ENCODE measurements around the gene CASZ1.

CASZ1 gene

DNA sequence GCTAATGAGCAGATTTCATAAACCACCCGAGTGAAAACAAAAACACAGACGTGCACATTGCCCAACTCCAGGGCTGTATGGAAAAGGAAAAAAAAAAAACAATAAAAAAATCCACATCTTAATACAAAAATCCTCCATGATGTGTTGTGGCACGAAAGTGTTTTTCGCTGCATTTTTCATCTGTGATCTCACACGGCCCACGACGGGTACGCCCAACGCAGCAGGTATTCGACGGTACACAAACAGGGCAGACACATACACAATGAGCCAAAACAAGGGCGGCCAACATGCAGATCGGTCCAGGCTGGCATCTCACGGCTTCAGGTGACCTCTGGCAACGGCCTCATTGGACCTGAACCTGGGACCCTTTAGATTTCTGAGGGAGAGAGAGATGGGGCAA lies 31.1 kb downstream of the CASZ1 start:
- Histone ChIP-seq H3K9me3 (ENCODE audit: control insufficient read depth, insufficient read depth, low read length) (no peaks in the 10 kb centered on the region), H3K9ac (ENCODE audit: low read depth, low read length) (no peak overlapping the region), H3K4me1 (ENCODE audit: insufficient read depth, low read length) (no peaks in the 10 kb centered on the region), H3K36me3 (ENCODE audit: insufficient read depth, low read length) (no peaks in the 10 kb centered on the region)

DNA sequence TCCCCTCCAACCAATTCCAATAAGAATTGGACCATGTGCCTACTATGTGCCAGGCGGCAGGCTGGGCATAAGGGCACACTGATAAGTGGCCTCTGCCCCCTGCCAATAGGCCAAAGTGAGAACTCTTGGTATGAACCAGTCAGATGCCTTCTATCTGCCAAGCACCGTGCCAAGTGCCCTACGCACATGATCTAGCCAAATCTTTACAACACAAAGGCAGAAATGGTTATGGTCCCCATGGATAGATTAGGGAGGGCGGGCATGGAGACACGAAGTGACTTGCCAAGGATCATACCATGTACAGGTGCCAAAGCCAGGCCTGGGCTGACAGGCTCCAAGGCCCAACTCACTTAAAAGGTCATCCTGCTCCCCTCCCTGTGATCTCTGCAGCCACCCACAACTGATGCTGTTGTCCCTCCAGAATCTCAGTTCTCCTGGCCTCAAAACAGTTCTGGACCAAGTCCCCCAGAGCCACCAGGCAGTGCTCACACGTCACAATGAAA lies 32.1 kb downstream of the CASZ1 start:
- no peaks in the 10 kb centered on the region for H3K36me3 ChIP-seq (ENCODE audit: insufficient read depth, low read length)
- H3K4me1 ChIP-seq (ENCODE audit: insufficient read depth, low read length) = no peaks in the 10 kb centered on the region
- H3K9ac ChIP-seq (ENCODE audit: low read depth, low read length) = no peak overlapping the region
- no peaks in the 10 kb centered on the region for H3K9me3 ChIP-seq (ENCODE audit: control insufficient read depth, insufficient read depth, low read length)

DNA sequence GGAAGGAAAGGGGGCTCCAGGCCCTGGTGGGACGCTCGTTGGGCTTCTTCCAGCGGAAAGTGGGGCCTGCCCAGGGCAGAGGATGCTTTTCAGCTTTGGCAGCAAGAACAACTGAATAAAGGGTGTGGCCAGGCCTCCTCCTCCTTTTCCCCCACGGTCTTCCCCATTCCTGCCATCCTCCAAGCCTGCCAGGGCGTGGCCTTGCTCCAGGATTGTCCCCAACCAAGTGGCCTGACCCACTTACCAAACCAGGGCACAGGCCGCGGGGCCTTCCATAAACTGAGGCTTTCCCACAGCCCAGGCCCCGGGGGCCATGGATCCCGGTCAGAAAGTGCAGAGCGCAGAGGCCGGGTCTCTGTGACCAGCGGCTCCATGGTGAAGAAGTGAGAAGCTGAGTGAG lies 33.6 kb downstream of the CASZ1 start:
- Histone ChIP-seq H3K36me3 (ENCODE audit: insufficient read depth, low read length) (no peaks in the 10 kb centered on the region), H3K9ac (ENCODE audit: low read depth, low read length) (no peak overlapping the region), H3K4me1 (ENCODE audit: insufficient read depth, low read length) (no peaks in the 10 kb centered on the region), H3K9me3 (ENCODE audit: control insufficient read depth, insufficient read depth, low read length) (no peaks in the 10 kb centered on the region)

DNA sequence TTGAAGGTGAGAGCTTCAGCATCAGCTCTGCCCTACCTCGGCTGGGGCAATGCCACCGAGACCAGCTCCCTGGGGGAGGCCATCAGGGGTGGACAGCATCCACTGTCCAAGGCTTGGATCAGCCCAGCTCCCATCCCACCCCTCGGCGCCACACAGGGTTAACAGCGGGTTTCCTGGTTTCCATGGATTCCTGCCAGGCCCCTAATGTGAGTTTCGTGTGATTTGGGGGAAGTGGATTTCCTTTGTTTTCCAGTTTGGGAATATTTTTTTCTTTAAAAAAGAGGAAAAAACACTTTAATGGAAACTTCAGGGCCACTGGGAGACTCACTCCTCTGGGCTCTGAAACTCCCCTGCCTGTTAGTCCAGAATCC lies 34.3 kb downstream of the CASZ1 start:
- H3K9ac ChIP-seq (ENCODE audit: low read depth, low read length) = no peak overlapping the region

DNA sequence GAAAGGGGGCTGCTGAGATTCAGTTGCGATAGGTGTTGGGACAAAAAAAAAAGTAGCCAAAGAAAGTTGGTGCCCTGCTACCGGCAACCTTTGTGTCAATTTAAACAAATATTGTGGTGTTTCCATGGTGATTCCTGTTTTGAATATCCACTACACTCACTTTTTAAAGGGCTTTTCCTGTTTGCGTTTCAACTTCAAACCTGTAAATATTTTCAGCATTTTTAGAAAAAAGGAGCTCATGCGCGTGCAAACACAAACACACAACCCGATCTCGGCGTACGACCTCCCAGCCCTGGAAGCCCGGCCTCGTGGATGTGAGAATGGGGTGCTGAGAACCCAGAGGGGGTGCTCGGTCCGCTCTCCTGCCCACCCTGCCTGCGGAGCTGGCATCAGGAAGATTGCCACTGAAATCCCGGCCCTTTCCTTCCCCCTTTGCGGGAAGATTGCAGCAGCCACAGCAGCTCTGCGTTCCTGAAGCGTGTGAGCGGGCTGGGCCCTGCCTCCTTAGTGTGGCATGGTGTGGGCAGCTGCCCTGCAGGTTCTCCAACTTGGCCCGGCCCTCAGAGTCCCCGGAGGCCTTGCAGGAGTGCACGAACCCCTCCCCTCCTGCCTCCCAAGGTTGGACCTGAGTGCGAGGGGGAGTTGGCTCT lies 34.8 kb downstream of the CASZ1 start:
- no peak overlapping the region for H3K9ac ChIP-seq (ENCODE audit: low read depth, low read length)
- H3K36me3 ChIP-seq (ENCODE audit: insufficient read depth, low read length) = no peaks in the 10 kb centered on the region

More for the DNA sequence above, 34.3 kb downstream of the CASZ1 start:
- Histone ChIP-seq H3K36me3 (ENCODE audit: insufficient read depth, low read length) (no peaks in the 10 kb centered on the region), H3K9me3 (ENCODE audit: control insufficient read depth, insufficient read depth, low read length) (no peaks in the 10 kb centered on the region), H3K4me1 (ENCODE audit: insufficient read depth, low read length) (no peaks in the 10 kb centered on the region)

DNA sequence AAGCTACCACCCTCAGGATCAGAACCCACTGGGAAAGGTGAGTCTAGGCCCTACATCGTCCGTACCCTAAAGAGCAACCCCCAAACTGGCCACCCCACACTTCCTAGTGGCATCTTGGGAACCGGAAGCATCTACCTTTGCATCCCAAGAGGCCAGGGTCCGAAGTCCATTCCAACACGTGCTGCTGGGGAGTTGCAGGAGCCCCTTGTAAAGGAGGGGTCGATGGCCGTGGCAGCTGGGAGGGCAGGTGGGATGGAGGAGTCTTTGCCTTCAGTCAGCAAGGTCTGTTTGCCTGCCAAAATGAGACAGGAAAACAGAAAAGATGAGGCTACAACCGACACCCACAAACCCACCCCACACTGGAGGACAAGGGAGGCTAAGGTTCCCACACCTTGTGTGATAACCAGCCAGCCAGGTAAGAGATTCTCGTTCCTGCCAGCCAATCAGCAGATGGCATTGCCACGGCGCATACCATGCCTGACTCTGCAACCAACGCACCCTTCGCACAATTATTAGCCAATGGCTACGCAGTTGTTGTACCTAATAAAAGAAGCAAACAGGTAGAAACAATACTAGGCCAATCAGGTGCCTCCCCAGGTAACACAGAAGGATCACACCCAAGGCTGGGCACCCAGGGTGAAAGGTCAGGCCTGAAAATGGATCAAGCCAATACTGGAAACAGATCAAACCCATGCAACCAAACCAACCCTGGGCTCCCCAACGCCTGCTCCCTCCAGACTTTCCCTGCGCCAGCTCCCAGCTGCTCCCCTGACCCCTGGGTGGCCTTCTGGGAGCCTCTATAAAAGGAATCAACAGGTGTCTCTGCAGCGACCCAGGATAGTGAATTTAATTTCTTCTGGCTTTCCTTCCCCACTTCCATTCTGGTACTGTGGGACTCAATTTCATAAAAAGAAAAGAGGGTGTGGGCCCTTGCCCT lies 35.6 kb downstream of the CASZ1 start:
- Histone ChIP-seq H3K36me3 (ENCODE audit: insufficient read depth, low read length) (no peaks in the 10 kb centered on the region), H3K4me1 (ENCODE audit: insufficient read depth, low read length) (no peaks in the 10 kb centered on the region; the same call in 1 of the 2 replicates), H3K9ac (ENCODE audit: low read depth, low read length) (no peak overlapping the region), H3K9me3 (ENCODE audit: control insufficient read depth, insufficient read depth, low read length) (no peaks in the 10 kb centered on the region)

More for the DNA sequence above, 34.8 kb downstream of the CASZ1 start:
- Histone ChIP-seq H3K9me3 (ENCODE audit: control insufficient read depth, insufficient read depth, low read length) (no peaks in the 10 kb centered on the region), H3K4me1 (ENCODE audit: insufficient read depth, low read length) (no peaks in the 10 kb centered on the region; the same call in 1 of the 2 replicates)

DNA sequence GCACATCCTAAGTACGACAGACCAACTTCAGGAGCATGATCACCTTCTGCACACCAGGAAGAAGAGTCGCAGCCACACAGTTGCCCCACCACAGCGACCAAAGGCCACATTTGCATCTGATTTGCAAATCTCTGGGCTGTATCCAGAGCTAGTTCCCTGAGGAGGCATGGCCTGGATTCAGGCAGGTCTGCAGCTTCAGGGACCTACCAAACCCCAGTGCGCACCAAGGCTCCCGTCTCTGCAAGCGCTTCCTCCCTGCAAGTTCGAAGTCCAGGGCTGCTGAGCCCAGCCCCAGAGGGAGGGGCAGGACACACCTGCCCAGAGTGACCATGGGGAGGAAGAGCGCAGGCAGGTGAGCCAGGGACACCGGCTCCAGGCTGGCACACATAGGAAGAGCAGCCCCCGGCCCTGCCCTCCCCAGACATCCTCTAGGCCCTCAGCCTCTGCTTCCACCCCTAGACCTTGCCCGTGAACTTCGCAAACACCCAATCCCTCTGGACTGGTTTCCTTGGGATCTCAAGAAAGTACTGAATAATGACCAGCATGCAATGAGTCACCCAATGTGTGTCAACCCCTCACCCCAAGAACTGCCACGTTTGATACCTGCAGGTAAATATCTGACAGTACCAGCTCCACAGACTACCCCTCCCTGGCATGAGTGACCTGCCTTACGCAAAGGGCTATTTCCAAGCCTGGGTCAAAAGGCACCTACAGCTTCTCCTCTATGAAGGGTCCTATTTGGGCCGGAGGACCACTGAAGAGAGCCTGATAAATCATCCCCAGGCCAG lies 36.8 kb downstream of the CASZ1 start:
- Histone ChIP-seq H3K9ac (ENCODE audit: low read depth, low read length) (no peak overlapping the region), H3K4me1 (ENCODE audit: insufficient read depth, low read length) (no peaks in the 10 kb centered on the region; the same call in 1 of the 2 replicates), H3K36me3 (ENCODE audit: insufficient read depth, low read length) (no peaks in the 10 kb centered on the region), H3K9me3 (ENCODE audit: control insufficient read depth, insufficient read depth, low read length) (no peaks in the 10 kb centered on the region)

DNA sequence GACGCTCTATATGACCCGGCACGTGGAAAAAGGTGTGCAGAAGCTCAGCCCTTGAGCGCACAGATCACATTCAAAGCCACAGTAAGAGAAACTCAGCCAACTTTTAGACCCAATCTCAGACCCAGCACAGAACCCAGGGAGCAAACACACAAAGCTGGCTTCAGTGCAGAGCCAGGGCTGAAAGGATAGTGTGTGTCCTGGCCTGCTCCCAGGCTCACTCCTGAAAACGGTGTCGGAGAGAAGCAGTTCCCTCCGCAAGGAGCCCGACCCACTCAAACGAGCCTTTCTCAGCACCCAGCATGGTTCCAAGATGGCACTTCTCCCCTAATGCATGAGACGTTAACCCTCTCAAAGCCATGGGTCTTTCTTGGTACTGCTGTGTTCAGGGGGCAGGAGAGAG lies 39.6 kb downstream of the CASZ1 start:
- Histone ChIP-seq H3K9me3 (ENCODE audit: control insufficient read depth, insufficient read depth, low read length) (no peaks in the 10 kb centered on the region), H3K36me3 (ENCODE audit: insufficient read depth, low read length) (no peaks in the 10 kb centered on the region), H3K4me1 (ENCODE audit: insufficient read depth, low read length) (peaks cover 3% of the 10 kb centered on the region; the same call in 1 of the 2 replicates), H3K9ac (ENCODE audit: low read depth, low read length) (no peak overlapping the region)

DNA sequence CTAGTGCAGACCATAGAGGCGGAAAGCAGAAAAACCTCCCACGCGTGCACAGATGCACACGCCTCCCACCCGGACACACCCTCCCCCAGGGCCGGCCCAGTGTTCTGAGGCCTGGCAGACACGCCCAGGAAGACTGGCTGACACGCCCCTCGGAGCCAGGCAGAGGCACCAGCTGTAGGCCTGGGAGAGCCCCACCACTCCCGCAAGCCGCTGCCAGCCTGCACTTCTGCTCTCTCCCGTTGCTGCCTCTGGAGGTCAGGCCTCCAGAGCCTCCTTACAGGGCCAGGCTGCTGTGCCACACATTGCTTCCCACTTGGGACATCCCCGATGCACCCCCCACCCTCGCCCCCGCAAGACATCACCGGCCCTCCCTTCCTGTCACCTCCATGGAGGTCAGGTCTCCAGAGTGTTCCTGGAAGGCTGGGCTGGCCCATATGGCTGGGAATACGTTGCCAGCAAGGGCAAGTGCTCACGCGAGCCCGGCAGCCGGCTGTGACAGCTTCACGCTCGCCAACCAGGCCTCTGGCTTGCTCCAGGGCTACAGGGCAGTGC lies 40.4 kb downstream of the CASZ1 start:
- H3K36me3 ChIP-seq (ENCODE audit: insufficient read depth, low read length) = no peaks in the 10 kb centered on the region
- H3K9me3 ChIP-seq (ENCODE audit: control insufficient read depth, insufficient read depth, low read length) = no peaks in the 10 kb centered on the region
- H3K9ac ChIP-seq (ENCODE audit: low read depth, low read length) = no peak overlapping the region
- peaks cover 3% of the 10 kb centered on the region; the same call in 1 of the 2 replicates for H3K4me1 ChIP-seq (ENCODE audit: insufficient read depth, low read length)

DNA sequence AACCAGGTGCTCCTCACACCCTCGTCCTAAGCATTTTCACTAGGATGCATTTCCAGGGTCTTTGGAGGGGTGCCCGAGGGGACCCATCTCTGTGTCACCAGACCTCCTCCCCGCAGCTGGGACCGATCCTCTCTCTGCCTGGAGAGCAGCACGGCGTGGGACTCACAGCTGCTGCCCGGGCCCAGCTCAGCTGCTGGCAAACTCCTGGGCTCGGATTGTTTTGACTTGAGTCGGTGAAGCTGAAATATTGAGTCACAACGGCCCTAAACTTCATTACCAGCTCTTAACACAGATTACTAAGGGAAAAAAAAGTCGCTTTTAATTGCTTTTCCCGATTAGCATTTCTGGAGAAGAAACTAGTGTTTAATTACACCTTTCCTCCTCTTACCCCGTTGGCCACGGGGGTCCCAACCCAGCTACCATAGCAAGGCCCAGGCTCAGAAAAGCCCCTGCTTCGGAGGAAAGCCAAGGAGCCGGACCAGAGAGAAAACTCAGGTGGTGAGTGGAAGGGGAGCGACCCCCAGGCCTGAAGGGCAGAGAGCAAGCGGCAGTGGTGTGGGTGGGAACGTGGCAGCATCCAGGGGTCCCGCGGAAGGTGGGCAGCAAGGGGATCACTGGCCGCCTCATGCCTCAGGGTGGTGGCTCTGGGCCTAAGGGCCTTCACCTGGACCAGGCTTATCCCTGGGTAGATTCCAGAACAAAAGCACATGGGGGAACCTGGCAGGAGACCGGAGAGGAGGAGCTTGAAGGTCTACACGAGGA lies 41.7 kb downstream of the CASZ1 start:
- Histone ChIP-seq H3K9me3 (ENCODE audit: control insufficient read depth, insufficient read depth, low read length) (no peaks in the 10 kb centered on the region), H3K4me1 (ENCODE audit: insufficient read depth, low read length) (peaks cover 3% of the 10 kb centered on the region; the same call in 1 of the 2 replicates)

DNA sequence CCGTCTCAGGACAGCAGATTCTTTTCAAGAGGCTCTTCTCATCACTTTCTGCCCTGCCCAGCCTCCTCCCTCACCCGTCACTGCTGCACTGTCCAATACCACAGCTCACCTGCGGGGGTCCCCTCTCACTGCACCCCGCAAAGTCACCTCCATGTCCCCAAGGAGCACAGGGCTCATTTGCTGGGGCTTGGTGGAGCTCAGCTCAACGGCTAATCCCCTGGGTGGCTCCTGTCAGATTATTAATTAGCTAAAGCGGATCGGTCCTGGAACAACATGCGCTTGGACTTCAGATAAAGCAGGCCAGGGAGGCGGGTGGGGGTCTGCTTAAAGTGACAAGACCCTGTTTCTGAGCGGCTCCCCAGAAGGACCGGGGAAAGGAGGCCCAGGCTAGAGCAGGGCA lies 43.1 kb downstream of the CASZ1 start:
- peaks cover 3% of the 10 kb centered on the region; the same call in 1 of the 2 replicates for H3K4me1 ChIP-seq (ENCODE audit: insufficient read depth, low read length)

More for the DNA sequence above, 41.7 kb downstream of the CASZ1 start:
- no peaks in the 10 kb centered on the region for H3K36me3 ChIP-seq (ENCODE audit: insufficient read depth, low read length)
- no peak overlapping the region for H3K9ac ChIP-seq (ENCODE audit: low read depth, low read length)

DNA sequence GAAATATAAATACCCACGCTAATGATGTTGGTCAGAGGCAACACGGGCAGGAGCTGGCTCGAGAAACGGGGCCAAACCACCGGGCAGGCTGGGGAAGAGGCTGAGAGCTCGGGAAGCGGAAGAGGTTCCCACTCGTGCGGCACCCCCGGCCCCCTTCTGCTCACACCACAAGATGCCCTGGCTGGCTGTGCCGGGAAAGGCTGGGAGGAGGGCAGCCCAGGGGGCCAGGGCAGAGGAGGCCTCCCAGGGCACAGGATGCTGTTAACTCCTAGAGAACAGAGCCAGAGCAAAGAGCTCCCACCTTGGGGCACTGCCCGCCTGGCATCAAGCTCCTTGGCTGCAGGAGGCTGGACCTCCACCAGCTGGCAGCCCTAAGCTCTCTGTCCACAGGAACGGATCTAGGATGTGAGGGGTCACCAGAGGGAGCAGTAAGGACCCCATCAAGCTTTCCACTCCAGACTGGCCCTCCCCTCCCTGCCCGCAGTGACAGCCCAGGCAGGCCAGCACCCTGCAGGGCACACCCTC lies 44.8 kb downstream of the CASZ1 start:
- Histone ChIP-seq H3K9ac (ENCODE audit: low read depth, low read length) (no peak overlapping the region), H3K4me1 (ENCODE audit: insufficient read depth, low read length) (peaks cover 3% of the 10 kb centered on the region; the same call in 1 of the 2 replicates), H3K9me3 (ENCODE audit: control insufficient read depth, insufficient read depth, low read length) (no peaks in the 10 kb centered on the region), H3K36me3 (ENCODE audit: insufficient read depth, low read length) (no peaks in the 10 kb centered on the region)

More for the DNA sequence above, 43.1 kb downstream of the CASZ1 start:
- Histone ChIP-seq H3K9ac (ENCODE audit: low read depth, low read length) (no peak overlapping the region), H3K36me3 (ENCODE audit: insufficient read depth, low read length) (no peaks in the 10 kb centered on the region), H3K9me3 (ENCODE audit: control insufficient read depth, insufficient read depth, low read length) (no peaks in the 10 kb centered on the region)

DNA sequence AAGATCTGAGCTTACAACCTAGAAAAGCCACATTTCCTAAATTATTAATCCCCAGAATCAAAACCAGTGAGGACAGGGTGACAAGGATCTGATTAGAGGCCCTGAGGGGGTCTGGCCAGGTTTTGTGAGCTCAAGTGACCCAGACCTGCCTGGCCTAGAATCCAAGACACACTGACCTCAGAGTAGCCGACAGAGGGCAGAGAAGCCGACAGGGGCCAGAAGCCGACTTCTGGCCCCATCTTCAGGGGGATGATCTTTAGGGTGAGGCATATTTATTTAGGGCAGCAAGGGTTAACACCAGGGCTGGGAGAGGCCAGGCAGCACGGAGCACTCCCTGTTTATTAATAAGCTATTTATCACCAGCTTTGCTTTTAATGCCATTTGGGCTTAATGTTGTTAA lies 45.3 kb downstream of the CASZ1 start:
- no peak overlapping the region for H3K9ac ChIP-seq (ENCODE audit: low read depth, low read length)
- no peaks in the 10 kb centered on the region for H3K9me3 ChIP-seq (ENCODE audit: control insufficient read depth, insufficient read depth, low read length)
- no peaks in the 10 kb centered on the region for H3K36me3 ChIP-seq (ENCODE audit: insufficient read depth, low read length)
- H3K4me1 ChIP-seq (ENCODE audit: insufficient read depth, low read length) = peaks cover 3% of the 10 kb centered on the region; the same call in 1 of the 2 replicates
